Amygdala (tissue), 56 donors: ENCODE measurements around the gene MOB3B.

ENCODE experiments used
- DNase-seq, 56 donors: peaks; one replicate each; lab custom pipeline; 2025; lab: John Stamatoyannopoulos, UW

MOB3B gene

DNA sequence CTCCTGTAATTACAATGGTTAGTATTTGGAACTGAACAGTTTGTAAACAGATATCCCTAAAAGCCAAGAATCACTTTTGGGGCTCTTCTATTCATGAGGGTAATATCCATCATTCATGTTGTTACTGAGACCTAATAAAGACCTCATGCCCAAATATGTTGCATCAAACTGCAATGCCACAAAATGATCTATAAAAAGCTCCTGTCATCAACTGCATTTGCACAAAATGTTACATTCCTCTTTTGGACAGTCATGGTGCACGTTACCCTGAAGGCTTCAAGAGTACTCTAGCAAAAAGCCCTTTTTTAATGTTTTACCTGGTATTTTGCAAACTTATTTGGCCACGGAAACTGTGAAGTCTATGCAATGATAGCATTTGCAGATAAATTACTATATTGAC lies 218.4 kb downstream of the MOB3B start:
- no peak for DNase-seq

GRCh38 chr9:27310582-27310981 lies 219.0 kb downstream of the MOB3B start:
- no peak for DNase-seq

GRCh38 chr9:27308691-27309390 lies 220.8 kb downstream of the MOB3B start:
- DNase-seq, result no peak

DNA sequence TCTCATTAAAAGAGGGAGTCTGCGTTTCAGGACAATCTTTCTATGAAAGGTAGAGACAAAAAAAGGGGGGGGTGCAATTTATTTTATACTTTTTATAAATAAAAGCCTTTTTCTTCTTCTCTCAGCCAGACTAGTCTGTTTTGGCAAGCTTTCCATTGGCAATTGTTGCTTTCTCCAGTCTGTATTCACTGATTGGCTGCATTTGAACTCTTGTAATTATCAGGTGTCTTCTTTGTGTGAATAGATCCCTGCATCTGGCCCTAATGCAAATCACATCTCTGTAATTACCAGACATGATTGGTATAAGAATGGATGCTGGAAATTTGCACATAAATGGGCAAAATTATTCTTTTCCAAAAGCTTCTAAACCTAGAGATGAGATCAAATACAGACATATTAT lies 225.1 kb downstream of the MOB3B start:
- DNase-seq, result no peak

DNA sequence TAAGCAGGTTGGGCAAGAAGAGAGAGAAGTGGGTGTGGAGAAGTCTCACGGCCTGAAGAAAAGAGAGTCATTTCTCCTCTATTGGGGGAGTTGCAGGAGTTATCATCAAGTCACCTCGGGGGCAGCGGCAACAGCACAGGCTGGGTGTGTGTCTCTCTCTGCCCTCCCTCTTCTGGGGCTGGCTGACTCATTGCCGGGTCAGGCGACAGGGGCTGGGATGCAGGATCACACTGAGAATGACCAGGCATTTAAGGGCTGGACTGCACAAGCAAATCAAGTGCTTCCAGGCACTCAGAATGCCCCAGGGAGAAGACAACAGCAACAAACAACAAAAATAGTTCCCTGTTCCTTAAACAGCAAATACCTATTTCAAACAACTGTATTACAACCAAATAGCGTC lies 226.4 kb downstream of the MOB3B start:
- DNase-seq, result no peak

GRCh38 chr9:27297050-27297449 lies 232.6 kb downstream of the MOB3B start, which contains the start of gene EQTN:
EQTN (minus strand) TSS chr9:27297150; CDS start chr9:27297055, 95 bp downstream.
- DNase-seq, result no peak

GRCh38 chr9:27293996-27294395 lies 235.6 kb downstream of the MOB3B start:
- no peak for DNase-seq

DNA sequence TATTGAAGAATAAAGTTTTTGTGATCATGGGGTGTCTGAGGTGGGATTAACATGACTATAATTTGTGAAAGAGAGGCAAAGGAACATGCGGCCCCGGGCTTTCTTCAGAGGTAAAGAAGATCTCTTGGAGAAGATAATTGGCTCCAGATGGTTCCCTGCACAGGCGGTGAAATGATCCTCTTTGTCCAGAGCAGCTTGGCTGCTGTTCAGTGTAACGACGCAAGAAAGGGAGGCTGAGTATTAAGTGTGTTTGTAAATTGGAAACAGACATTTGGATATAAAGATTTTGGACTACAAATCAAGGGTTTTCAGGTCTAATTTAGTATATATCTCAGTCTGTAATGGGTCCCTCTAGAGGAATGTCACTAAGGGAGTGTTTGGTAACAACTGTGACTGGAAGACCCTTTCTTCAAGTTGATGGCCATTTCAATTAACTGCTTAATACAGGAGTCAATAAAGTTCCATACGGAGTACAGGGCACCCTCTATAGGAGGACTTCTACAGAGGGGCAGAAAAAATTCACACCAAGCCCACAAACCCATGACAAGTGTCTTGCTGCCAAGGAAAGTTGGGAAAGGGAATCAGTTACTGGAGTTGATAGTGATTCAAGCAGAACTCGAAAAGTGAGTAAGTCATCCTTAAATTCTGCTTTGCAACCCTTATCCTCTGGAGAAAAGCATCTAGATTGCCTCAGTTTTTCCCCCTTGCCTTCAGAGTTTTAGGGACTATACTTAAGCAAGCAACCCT lies 236.8 kb downstream of the MOB3B start:
- DNase-seq, result no peak

DNA sequence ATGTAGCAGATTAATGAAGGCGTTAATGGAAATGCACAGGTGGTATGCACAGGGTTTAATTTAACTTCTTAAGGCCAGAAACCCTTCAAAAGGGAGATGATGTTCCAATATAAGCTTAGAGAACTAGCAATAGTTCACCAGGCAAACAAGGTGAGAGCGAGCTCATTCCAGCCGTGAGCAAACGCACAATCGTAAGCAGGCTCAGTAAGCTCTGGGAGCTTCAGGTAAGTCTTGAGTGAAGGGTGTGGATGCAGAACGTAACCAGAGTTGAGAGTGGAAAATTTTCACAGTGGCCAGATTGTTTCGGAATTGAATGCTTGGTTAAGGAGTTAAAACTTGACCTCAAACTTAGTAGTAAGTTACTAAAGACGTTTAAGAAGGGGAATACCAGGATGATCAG lies 238.3 kb downstream of the MOB3B start:
- DNase-seq, result no peak

DNA sequence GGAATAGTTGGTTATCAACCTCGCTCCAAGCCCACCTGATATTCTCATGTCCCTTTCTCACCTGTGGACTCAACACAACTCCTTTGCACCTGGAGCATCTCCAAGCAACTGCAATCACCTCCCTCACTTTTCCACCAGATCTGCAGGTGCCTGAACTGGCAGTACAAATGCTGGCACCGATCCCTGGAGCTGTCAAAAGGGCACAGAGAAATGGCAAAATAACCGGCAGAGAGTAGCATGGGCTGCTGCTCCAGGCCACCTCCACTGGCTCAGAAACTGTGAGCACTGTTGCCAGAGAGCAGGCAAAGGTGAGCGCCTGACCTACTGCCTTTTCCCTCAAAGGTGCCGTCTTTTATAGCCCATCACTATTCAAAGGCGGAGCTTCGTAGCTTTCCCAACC lies 247.3 kb downstream of the MOB3B start:
- no peak for DNase-seq

- DNase-seq, result no peak
Measured at GRCh38 chr9:27280860-27281259, 248.8 kb downstream of the MOB3B start.

- no peak for DNase-seq
Measured at GRCh38 chr9:27280249-27280648, 249.4 kb downstream of the MOB3B start.

DNA sequence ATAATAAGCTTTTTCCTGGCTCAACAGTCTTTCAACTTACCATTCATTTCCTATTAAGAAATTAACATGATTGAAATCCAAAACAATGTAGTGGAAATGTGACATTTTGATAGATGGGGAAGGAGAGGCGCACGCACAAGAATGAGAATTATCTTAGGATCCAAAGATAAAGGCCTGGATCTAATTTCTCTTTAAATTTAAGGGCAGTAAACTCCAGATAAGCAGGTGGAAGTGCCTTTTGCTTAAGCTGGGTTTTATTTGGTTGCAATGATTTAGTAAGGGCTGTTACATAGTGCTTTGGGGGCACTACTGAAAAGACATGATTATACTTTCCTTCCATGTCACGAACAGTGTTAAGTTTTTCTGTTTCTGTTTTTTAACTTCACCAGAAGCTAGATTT lies 250.0 kb downstream of the MOB3B start:
- DNase-seq, result no peak

GRCh38 chr9:27278374-27278773 lies 251.2 kb downstream of the MOB3B start:
- no peak for DNase-seq

DNA sequence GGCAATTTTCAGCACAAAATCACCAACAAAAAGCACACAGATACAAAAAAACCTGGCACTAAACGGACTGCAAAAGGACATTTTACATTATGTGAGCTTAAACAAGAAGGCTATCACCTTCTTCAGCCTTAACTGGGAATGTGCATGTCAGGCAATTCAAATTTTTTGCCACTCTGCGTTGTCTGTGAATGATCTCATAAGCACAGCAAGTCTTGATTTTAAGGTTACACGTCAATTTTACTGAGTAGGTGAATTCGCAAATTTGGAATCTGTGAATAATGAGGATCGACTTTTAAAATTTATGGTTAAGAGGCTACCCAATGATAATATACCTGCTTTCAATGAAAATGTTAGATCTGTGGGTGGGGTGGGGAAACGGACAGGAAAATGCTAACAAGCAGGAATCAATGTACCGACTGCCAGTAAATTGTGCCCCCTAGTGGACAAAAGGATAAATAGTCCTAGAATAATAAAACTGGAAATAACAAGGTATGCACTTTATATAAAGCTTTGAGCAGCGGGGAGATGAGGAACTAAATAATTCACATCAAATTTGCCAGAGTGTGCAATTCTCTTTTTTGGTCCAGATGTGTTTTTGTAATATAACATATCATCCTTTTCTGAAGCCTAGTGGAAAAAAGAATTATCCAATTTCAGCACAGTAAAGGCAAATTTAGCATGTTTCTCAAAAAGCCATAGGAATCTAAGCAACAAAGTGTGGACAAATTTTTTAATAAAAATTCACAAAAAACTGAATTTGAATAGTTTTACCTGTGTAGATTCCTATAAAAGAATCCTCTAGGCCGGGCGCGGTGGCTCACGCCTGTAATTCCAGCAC lies 253.2 kb downstream of the MOB3B start:
- DNase-seq, result peak in 10 of 56 donors; percentile 1 to 53 (median 4)
